ENCODE measurements around the gene DGKI.

The DGKI gene

DNA sequence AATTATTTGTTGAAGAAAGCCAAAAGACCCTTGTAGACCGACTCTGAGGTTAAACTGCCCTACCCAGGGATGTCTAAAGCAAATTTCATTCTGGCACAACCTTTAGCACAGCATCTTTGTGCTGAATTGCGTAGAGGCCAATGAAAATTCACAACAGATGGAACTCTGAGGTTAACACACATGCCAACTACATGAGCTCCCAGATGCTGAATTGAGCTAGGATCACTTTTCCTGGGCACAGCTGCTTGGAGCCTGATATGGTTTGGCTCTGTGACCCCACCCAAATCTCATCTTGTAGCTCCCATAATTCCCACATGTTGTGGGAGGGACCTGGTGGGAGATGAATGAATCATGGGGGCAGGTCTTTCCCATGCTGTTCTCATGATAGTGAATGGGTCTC lies 345.2 kb downstream of the DGKI start:
- H3K27me3 ChIP-seq (ENCODE audit: control insufficient read depth in 1 of 2, insufficient read depth in 2 of 2, low read length in 2 of 2), result no peaks in the 10 kb centered on the region
- no peak overlapping the region for H3K9ac ChIP-seq (ENCODE audit: low read length)
- H3K27ac ChIP-seq (ENCODE audit: low read depth, low read length), result no peak overlapping the region
- H3K36me3 ChIP-seq (ENCODE audit: insufficient read depth, low read length), result no peaks in the 10 kb centered on the region
- H3K4me1 ChIP-seq (ENCODE audit: insufficient read depth, low read length), result no peaks in the 10 kb centered on the region
- H3K4me3 ChIP-seq (ENCODE audit: low read depth in 1 of 2, low read length in 2 of 2), result no peak overlapping the region
- no peaks in the 10 kb centered on the region for H3K9me3 ChIP-seq (ENCODE audit: low read length)

DNA sequence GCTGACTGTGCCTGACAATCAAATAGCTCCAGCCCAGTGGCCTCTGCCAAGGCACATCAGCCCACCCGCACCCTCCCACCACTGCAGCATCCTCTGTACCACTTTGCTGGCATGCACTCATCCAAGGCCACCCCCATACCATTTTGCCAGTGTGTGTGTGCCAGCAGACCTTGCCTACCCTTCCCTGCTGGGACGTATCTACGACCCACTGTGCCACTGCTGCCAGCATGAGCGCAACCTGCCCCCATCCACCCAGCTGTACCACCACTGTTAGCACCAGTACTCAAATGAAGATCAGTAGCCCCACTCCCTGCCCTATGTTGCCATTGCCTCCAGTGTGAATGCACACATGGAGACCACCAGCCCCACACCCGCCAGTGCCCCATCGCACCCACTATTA lies 353.9 kb downstream of the DGKI start:
- Histone ChIP-seq H3K9me3 (ENCODE audit: low read length) (no peaks in the 10 kb centered on the region), H3K36me3 (ENCODE audit: insufficient read depth, low read length) (no peaks in the 10 kb centered on the region), H3K4me3 (ENCODE audit: low read depth in 1 of 2, low read length in 2 of 2) (no peak overlapping the region), H3K27ac (ENCODE audit: low read depth, low read length) (no peak overlapping the region), H3K9ac (ENCODE audit: low read length) (no peak overlapping the region), H3K4me1 (ENCODE audit: insufficient read depth, low read length) (no peaks in the 10 kb centered on the region), H3K27me3 (ENCODE audit: control insufficient read depth in 1 of 2, insufficient read depth in 2 of 2, low read length in 2 of 2) (no peaks in the 10 kb centered on the region)

DNA sequence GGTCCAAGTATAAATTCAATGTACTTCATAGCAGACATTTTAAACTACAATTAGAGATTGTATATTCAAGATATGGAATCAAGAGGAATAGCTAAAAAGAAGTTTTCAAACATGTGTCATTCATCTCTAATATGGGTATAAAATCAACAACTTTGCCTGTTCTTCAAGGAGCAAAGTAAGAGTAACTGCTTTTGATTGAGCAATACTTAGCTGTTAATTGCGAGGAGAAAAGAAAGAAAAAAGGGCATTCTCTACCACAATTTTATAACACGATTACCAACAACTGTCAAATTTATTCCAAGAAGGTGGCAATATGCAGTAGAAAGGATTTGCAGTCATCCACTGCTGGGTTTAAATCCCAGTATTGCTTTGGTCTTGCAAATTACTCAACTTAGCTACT lies 356.9 kb downstream of the DGKI start:
- Histone ChIP-seq H3K36me3 (ENCODE audit: insufficient read depth, low read length) (no peaks in the 10 kb centered on the region), H3K27ac (ENCODE audit: low read depth, low read length) (no peak overlapping the region), H3K9ac (ENCODE audit: low read length) (no peak overlapping the region), H3K27me3 (ENCODE audit: control insufficient read depth in 1 of 2, insufficient read depth in 2 of 2, low read length in 2 of 2) (no peaks in the 10 kb centered on the region), H3K4me3 (ENCODE audit: low read depth in 1 of 2, low read length in 2 of 2) (no peak overlapping the region), H3K4me1 (ENCODE audit: insufficient read depth, low read length) (no peaks in the 10 kb centered on the region), H3K9me3 (ENCODE audit: low read length) (no peaks in the 10 kb centered on the region)

DNA sequence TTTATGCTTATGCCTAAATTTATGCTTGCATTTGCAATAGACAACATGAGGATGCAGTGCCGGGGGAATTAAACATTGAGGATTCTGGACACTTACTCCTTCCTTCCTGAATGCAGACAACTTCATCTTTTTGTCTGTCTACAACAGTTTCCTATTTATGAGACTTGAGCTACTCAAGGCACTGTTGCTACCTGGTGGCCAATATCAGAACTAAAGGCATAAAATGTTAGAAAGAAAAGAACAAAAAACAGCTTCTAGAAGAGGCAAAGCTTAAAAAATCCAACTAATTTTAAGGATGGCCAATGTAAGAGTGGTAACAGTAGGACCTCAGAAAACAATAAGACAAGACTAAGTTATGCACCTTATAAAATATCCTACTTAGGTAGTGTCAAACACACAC lies 358.7 kb downstream of the DGKI start:
- no peaks in the 10 kb centered on the region for H3K27me3 ChIP-seq (ENCODE audit: control insufficient read depth in 1 of 2, insufficient read depth in 2 of 2, low read length in 2 of 2)
- H3K4me3 ChIP-seq (ENCODE audit: low read depth in 1 of 2, low read length in 2 of 2), result no peak overlapping the region
- no peaks in the 10 kb centered on the region for H3K36me3 ChIP-seq (ENCODE audit: insufficient read depth, low read length)
- H3K9me3 ChIP-seq (ENCODE audit: low read length), result no peaks in the 10 kb centered on the region
- H3K4me1 ChIP-seq (ENCODE audit: insufficient read depth, low read length), result no peaks in the 10 kb centered on the region
- H3K27ac ChIP-seq (ENCODE audit: low read depth, low read length), result no peak overlapping the region
- H3K9ac ChIP-seq (ENCODE audit: low read length), result no peak overlapping the region

DNA sequence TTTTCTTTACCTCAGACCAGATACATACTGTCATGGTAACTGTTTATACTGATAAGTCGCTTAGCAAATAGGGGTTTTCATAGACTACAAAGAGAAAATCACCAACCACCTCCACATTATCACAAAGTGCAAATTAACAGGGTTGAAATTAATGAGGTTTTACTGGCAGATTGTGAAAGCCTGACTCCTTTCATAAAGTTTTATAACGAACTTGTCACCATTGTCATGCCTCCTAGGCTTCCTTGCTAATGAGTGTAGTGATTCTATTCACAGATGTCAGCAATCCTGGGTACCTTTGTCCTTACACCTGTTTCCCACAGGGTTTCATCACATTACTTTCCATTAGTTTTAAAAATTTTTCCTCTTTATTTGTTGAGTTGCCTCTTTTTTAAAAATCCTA lies 361.0 kb downstream of the DGKI start:
- no peaks in the 10 kb centered on the region for H3K4me1 ChIP-seq (ENCODE audit: insufficient read depth, low read length)
- no peak overlapping the region for H3K27ac ChIP-seq (ENCODE audit: low read depth, low read length)
- no peaks in the 10 kb centered on the region for H3K36me3 ChIP-seq (ENCODE audit: insufficient read depth, low read length)
- no peak overlapping the region for H3K9ac ChIP-seq (ENCODE audit: low read length)
- H3K27me3 ChIP-seq (ENCODE audit: control insufficient read depth in 1 of 2, insufficient read depth in 2 of 2, low read length in 2 of 2), result no peaks in the 10 kb centered on the region
- H3K9me3 ChIP-seq (ENCODE audit: low read length), result no peaks in the 10 kb centered on the region
- no peak overlapping the region for H3K4me3 ChIP-seq (ENCODE audit: low read depth in 1 of 2, low read length in 2 of 2)

DNA sequence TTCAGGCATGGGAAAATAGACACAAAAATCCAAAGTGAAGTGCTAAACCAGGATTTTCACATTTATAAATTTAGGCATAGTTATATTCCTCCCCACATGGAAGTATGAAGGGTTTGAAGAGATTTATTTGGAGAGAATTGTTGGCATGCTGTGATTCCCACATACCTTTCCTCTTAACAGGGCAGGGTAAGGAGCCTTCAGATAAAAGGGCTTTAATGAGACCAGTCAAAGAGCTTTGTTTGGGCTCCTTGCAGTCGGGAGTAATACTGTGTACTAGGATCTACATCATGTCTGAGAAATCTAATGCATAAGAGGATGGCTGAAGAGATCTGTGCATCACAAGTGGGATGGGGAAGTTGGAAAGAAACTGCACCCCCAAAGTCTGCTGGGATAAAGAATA lies 362.4 kb downstream of the DGKI start:
- H3K27me3 ChIP-seq (ENCODE audit: control insufficient read depth in 1 of 2, insufficient read depth in 2 of 2, low read length in 2 of 2), result no peaks in the 10 kb centered on the region
- no peaks in the 10 kb centered on the region for H3K36me3 ChIP-seq (ENCODE audit: insufficient read depth, low read length)
- no peak overlapping the region for H3K9ac ChIP-seq (ENCODE audit: low read length)
- no peak overlapping the region for H3K4me3 ChIP-seq (ENCODE audit: low read depth in 1 of 2, low read length in 2 of 2)
- no peaks in the 10 kb centered on the region for H3K9me3 ChIP-seq (ENCODE audit: low read length)
- H3K4me1 ChIP-seq (ENCODE audit: insufficient read depth, low read length), result no peaks in the 10 kb centered on the region
- no peak overlapping the region for H3K27ac ChIP-seq (ENCODE audit: low read depth, low read length)

DNA sequence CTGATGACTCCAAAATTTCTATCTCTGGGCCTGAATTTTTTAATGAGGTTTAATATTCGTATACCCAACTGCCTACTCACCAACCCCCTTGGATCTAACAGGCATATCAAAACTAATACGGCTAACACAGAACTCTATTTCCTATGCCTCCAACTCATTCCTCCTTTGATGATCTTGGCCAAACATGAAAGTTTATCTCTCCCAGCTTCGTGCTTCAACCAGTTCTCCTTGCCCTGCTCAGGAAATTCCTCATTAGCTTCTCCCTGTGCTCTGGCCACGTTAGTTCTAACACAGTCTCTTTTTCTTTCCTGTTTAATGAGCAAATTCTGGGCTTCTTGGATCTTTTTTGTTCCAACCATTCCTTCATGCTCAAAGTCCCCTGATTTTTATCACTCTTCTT lies 364.3 kb downstream of the DGKI start:
- no peaks in the 10 kb centered on the region for H3K36me3 ChIP-seq (ENCODE audit: insufficient read depth, low read length)
- H3K9me3 ChIP-seq (ENCODE audit: low read length), result no peaks in the 10 kb centered on the region
- no peaks in the 10 kb centered on the region for H3K4me1 ChIP-seq (ENCODE audit: insufficient read depth, low read length)
- H3K27ac ChIP-seq (ENCODE audit: low read depth, low read length), result no peak overlapping the region
- no peak overlapping the region for H3K9ac ChIP-seq (ENCODE audit: low read length)
- no peak overlapping the region for H3K4me3 ChIP-seq (ENCODE audit: low read depth in 1 of 2, low read length in 2 of 2)
- no peaks in the 10 kb centered on the region for H3K27me3 ChIP-seq (ENCODE audit: control insufficient read depth in 1 of 2, insufficient read depth in 2 of 2, low read length in 2 of 2)

DNA sequence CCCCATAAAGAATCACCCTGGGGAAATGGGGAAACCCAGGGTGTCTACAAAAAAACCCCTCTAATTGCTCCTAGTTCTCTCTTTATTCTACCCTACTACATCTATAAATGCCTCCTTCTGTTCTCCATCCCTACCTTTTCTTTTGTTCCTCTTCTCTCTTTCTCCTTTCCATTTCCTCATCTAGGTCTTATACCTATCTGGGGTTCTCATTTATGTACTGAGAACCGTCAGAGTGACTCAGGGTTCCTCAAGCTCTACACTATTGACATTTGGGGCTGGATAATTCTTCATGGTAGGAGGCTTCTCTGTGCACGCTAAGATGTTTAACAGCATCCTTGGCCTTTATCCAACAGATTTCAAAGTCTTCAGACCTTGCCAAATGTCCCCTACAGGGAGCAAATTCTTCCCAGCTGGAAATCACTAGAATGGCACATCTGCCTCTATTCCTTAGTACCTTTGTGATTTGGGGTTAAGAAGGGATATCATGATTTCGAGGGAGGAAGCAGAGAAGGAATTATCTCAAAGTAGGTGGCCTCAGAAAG lies 365.9 kb downstream of the DGKI start:
- no peaks in the 10 kb centered on the region for H3K27me3 ChIP-seq (ENCODE audit: control insufficient read depth in 1 of 2, insufficient read depth in 2 of 2, low read length in 2 of 2)
- H3K9me3 ChIP-seq (ENCODE audit: low read length), result no peaks in the 10 kb centered on the region
- no peaks in the 10 kb centered on the region for H3K4me1 ChIP-seq (ENCODE audit: insufficient read depth, low read length)
- H3K9ac ChIP-seq (ENCODE audit: low read length), result no peak overlapping the region
- no peaks in the 10 kb centered on the region for H3K36me3 ChIP-seq (ENCODE audit: insufficient read depth, low read length)
- H3K27ac ChIP-seq (ENCODE audit: low read depth, low read length), result no peak overlapping the region
- H3K4me3 ChIP-seq (ENCODE audit: low read depth in 1 of 2, low read length in 2 of 2), result no peak overlapping the region

DNA sequence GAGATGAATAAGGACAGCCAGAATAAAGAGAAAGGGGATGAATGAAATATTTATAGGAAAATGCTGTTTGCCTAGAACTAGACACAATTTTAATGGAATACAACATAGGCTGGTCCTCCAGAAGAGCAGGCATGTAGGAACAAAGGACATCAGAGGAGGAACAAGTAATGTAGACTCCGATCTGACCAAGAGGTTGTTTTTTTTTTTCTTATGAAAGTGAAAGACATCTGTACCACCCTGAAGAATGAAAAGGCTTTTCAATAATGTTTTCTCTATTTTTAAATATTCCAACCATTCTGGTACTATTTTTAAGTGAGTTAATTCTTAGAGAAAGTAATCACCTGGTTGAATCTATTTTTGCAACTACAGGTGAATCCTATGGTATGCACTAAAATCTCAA lies 366.4 kb downstream of the DGKI start:
- H3K4me1 ChIP-seq (ENCODE audit: insufficient read depth, low read length), result no peaks in the 10 kb centered on the region
- no peaks in the 10 kb centered on the region for H3K27me3 ChIP-seq (ENCODE audit: control insufficient read depth in 1 of 2, insufficient read depth in 2 of 2, low read length in 2 of 2)
- H3K4me3 ChIP-seq (ENCODE audit: low read depth in 1 of 2, low read length in 2 of 2), result no peak overlapping the region
- no peaks in the 10 kb centered on the region for H3K9me3 ChIP-seq (ENCODE audit: low read length)
- no peaks in the 10 kb centered on the region for H3K36me3 ChIP-seq (ENCODE audit: insufficient read depth, low read length)
- no peak overlapping the region for H3K9ac ChIP-seq (ENCODE audit: low read length)
- H3K27ac ChIP-seq (ENCODE audit: low read depth, low read length), result no peak overlapping the region

DNA sequence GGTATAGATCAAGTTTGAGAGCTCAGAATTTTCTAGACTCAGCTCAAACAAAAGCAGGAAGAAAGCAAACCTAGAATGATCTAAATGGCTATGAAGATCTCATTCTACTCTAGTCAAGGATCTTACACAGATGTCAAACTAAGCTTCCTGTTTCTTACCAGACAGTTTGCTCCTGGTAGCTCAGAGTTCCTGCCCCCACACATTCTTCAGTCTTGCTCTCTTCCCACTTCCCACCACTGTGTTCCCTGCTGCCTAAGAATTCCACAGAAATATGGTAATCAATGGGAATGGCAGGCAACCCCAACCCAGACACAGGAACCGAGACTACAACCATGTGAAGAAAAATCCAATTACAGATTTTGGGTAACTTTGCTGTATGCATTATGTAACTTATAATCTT lies 369.8 kb downstream of the DGKI start:
- Histone ChIP-seq H3K4me1 (ENCODE audit: insufficient read depth, low read length) (no peaks in the 10 kb centered on the region), H3K27me3 (ENCODE audit: control insufficient read depth in 1 of 2, insufficient read depth in 2 of 2, low read length in 2 of 2) (no peaks in the 10 kb centered on the region), H3K9ac (ENCODE audit: low read length) (no peak overlapping the region), H3K27ac (ENCODE audit: low read depth, low read length) (no peak overlapping the region), H3K36me3 (ENCODE audit: insufficient read depth, low read length) (no peaks in the 10 kb centered on the region), H3K9me3 (ENCODE audit: low read length) (no peaks in the 10 kb centered on the region), H3K4me3 (ENCODE audit: low read depth in 1 of 2, low read length in 2 of 2) (no peak overlapping the region)

DNA sequence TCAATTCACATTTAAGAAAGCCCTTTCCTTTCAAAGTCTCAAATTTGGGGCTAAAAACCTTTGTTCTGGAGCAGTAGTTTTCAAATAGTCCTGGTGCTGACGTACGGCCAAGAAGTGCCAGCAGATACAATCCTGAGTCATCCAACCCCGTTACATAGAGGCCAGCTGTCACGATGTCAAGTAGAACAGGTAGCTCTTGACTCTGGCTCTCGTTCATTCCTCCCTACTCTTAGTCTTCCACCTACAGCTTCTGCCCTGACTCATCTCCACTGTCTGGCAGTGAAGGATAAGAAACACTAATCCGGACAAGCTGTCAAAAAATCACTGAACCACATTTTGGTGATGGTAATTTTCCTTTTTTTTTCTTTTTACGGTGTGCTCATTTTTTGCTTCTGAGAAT lies 370.8 kb downstream of the DGKI start:
- Histone ChIP-seq H3K4me3 (ENCODE audit: low read depth in 1 of 2, low read length in 2 of 2) (no peak overlapping the region), H3K9ac (ENCODE audit: low read length) (no peak overlapping the region), H3K36me3 (ENCODE audit: insufficient read depth, low read length) (no peaks in the 10 kb centered on the region), H3K27me3 (ENCODE audit: control insufficient read depth in 1 of 2, insufficient read depth in 2 of 2, low read length in 2 of 2) (no peaks in the 10 kb centered on the region), H3K27ac (ENCODE audit: low read depth, low read length) (no peak overlapping the region), H3K4me1 (ENCODE audit: insufficient read depth, low read length) (no peaks in the 10 kb centered on the region), H3K9me3 (ENCODE audit: low read length) (no peaks in the 10 kb centered on the region)

DNA sequence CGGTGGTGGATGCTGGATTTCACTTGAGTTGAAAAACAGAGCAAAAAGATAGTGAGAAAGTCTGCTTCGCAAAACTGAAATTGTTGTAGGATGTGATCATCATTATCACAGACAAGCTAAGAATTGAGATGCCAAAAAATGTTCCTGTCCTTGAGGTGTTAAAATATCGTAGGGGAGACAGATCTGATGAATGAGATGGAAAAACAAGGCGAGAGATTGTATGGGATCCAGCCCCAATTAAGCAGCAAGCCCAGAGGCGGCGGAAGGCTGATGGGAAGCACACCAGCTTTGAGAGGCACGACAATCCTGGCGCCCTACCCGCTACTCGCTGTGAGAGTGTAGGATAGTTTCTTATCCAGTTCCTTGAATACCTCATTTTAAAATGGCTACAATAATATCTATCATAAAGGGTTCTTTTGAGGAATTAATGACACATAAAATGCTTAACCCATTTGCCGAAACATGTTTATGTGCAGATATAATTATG lies 372.2 kb downstream of the DGKI start:
- H3K27me3 ChIP-seq (ENCODE audit: control insufficient read depth in 1 of 2, insufficient read depth in 2 of 2, low read length in 2 of 2), result no peaks in the 10 kb centered on the region

More for the DNA sequence above, 372.2 kb downstream of the DGKI start:
- H3K4me1 ChIP-seq (ENCODE audit: insufficient read depth, low read length), result no peaks in the 10 kb centered on the region
- no peak overlapping the region for H3K27ac ChIP-seq (ENCODE audit: low read depth, low read length)
- no peak overlapping the region for H3K4me3 ChIP-seq (ENCODE audit: low read depth in 1 of 2, low read length in 2 of 2)
- no peaks in the 10 kb centered on the region for H3K9me3 ChIP-seq (ENCODE audit: low read length)
- H3K9ac ChIP-seq (ENCODE audit: low read length), result no peak overlapping the region
- no peaks in the 10 kb centered on the region for H3K36me3 ChIP-seq (ENCODE audit: insufficient read depth, low read length)
